HT1080 (cell line): ENCODE measurements around the gene SERPINB11. TPM values are rescaled to one million over a fixed set of nuclear protein-coding genes. Genes with fewer than 3 reads are reported as not detected.
A peak's percentile ranks its signal among the peaks of the same experiment; 100 is the strongest.
"Not testable (repeated sequence)": the region's sequence is repeated elsewhere in the genome, so short reads cannot be mapped to it uniquely, and the experiment has no call there.

ENCODE experiments used
- DNase-seq: peaks from one replicate; pipeline ENCODE4 v3.0.0-alpha.2; 2015; ENCODE audit warnings: low read depth
- total RNA-seq: library from RNA; depleted of rRNA; stranded (reverse); fragments of >200 nt; shearing (Covaris generic); gene quantifications from 2 replicates; pipeline ENCODE4 v1.2.3, GENCODE V29; 2014; rRNA removed

The SERPINB11 gene
- total RNA-seq, 1 experiment from 2014 or later = not detected

GRCh38 chr18:63725682-63726480 lies 23.1 kb downstream of the SERPINB11 start:
- DNase-seq = no peak

- peak; percentile 18 for DNase-seq
Observed at GRCh38 chr18:63730773-63731172, 28.0 kb downstream of the SERPINB11 start.

- no peak for DNase-seq
Observed at GRCh38 chr18:63731215-63731614, 28.5 kb downstream of the SERPINB11 start.

DNA sequence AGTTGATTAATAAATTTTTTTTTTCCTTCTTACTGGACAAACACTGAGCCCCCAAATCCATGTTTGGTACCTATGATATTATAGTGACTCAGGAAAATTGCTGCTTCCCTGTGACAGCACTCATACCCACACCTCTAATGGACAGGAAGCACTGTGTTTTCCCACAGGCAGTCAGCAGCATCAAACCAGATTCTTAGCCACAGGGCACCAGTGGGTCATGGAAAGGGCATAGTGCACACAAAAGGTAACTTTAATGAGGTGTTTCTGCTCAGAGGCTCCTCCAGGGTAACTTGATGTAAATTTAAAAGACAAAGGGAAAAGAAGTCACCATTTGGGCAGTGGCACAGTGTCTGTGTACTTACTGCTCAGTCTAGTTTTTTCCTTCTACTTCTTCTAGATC lies 34.1 kb downstream of the SERPINB11 start:
- peak; percentile 85 for DNase-seq

DNA sequence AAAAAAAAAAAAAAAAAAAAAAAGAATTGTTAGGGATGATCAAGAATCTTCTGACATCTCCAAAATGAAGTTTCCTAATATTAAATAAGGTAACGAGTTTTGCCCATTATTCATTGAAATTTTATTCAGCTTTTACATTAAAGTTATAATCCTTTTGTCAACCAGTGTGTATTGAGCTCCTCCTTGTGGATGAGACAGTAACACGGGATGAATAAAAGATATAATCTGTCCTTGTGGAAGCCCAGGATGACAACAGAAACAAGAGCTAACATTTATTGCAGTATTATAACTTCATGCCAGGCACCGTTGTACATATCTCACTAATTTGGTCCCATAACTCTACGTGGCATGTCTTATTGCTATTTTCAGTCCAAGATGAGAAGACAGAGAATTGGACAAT lies 39.0 kb downstream of the SERPINB11 start:
- peak; percentile 47 for DNase-seq

DNA sequence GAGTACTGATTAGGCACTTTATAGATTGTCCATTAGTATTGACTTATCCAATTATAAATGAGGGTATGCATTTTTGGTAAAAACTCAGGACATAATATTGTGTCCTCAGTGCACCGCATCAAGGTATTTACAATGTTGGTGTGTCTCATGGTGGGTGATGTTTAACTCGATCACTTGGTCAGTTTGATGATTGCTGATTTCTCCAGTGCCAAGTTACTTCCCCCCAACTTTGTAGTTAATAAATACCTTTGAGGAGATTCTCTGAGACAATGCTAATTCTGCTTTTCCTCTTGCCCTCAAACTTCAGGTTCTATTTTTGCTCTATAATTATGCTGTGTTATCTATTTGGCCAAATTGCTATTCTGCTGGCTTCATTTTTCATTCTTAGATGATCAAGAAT lies 44.2 kb downstream of the SERPINB11 start:
- no peak for DNase-seq

DNA sequence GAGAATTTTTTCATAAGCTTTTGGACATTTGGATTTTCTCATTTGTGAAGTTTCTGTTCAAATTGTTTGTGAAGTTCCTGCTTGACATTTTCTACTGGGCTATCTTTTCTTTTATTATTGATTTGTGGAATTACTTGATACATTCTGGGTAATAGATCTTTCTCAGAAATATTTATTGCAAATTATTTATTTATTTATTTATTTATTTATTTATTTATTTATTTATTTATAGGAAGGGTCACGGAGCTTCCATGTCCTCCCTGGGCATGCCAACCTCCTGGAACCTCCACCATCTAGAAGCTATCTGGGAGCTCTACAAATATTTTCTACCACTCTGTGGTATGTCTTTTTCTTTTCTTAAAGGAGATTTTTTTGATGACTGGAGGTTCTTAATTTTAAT lies 46.7 kb downstream of the SERPINB11 start:
- no peak for DNase-seq

DNA sequence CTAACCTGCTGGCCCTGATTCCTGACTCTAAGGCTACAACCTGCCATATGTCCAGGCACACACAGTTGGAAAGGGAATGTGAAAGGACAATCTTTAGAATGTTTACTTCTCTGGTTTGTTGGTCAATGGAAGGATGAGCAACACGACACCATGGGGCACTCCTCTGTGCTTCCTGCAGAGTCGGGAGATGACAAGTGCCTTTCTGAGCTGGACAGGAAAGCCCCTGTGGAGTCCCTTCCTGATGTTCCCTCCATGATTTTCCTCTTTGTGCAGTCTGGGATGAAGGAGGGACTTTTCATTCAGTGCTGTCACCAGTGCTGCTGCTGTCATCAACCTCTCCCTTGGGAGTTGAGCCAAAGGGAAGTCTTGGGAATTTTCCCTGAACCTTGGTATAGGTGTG lies 49.9 kb downstream of the SERPINB11 start:
- DNase-seq = peak; percentile 22

DNA sequence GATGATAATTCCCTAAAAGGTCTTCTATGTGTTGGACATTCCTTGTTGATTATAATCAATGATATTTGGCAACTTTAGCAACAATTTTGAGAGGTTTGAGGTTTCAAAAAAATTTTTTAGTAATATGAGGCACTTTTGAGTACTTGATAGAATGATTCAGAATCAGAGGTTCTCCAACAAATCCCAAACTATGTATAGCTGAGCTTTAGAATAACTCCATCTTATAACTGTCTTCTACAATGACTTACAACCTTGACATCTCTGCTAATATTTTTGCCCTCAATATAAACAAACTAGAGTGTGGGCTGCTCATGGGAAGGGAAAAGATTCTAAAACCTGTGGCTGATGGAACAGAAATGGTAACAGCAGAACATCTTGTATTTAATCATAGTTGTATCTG lies 50.9 kb downstream of the SERPINB11 start:
- DNase-seq = no peak

DNA sequence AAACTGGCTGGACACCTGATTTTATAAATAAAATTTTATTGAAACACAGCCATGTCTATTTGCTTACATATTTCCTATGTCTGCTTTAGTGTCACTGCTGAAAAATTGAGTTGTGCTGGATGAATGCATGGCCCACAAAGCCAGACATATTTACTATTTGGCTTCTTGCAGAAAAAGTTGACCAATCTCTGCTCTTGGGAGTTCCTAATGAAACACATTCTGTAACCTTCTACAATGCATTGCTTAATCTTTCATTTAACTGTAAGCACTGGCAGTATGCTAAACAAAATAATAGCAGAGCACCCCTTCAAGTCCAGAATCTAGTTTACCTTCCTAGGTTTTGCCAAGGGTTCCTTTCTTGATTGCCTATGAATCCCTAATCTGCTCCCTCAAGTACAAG lies 54.8 kb downstream of the SERPINB11 start:
- DNase-seq = no peak

- no peak for DNase-seq
Observed at GRCh38 chr18:63758615-63759240, 56.0 kb downstream of the SERPINB11 start.

DNA sequence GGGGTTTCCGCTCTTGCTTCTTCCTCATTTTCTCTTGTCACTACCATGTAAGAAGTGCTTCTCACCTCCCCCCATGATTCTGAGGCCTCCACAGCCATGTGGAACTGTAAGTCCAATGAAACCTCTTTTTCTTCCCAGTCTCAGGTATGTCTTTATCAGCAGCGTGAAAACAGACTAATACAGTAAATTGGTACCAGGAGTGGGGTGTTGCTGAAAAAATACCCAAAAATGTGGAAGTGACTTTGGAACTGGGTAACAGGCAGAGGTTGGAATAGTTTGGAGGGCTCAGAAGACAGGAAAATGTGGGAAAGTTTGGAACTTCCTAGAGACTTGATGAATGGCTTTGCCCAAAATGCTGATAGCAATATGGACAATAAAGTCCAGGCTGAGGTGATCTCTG lies 57.0 kb downstream of the SERPINB11 start:
- not testable (repeated sequence) for DNase-seq

GRCh38 chr18:63762518-63762917 lies 59.8 kb downstream of the SERPINB11 start:
- DNase-seq = peak; percentile 59

GRCh38 chr18:63763831-63764600 lies 61.3 kb downstream of the SERPINB11 start:
- no peak for DNase-seq

- DNase-seq = no peak
Observed at GRCh38 chr18:63765837-63766236, 63.1 kb downstream of the SERPINB11 start.

Other genes with a start within 250 kb of the SERPINB11 start
- gene SERPINB5, start 226.0 kb upstream of the SERPINB11 start, total RNA-seq = 35.3 and 38.0 TPM in 2 replicates
- not detected in 2 replicates for gene SERPINB12, start 160.6 kb upstream of the SERPINB11 start, total RNA-seq
- not detected in 2 replicates for gene SERPINB13, start 115.6 kb upstream of the SERPINB11 start, total RNA-seq
- not detected in 2 replicates for gene SERPINB4, start 58.7 kb upstream of the SERPINB11 start, total RNA-seq
- gene SERPINB3, start 41.1 kb upstream of the SERPINB11 start, total RNA-seq = not detected in 2 replicates
- 50.9 and 71.5 TPM in 2 replicates for gene SERPINB7, start 72.5 kb downstream of the SERPINB11 start, total RNA-seq
- gene SERPINB2, start 184.7 kb downstream of the SERPINB11 start, total RNA-seq = 0.27 and 1.8 TPM in 2 replicates
- not detected in 2 replicates for gene SERPINB10, start 205.0 kb downstream of the SERPINB11 start, total RNA-seq
- gene HMSD, start 246.3 kb downstream of the SERPINB11 start, total RNA-seq = not detected in 2 replicates